Measurements from ENCODE around the gene YWHAB. TPM values are rescaled to one million over a fixed set of nuclear protein-coding genes. Genes with fewer than 3 reads are reported as not detected.
"Not testable (repeated sequence)": the region's sequence is repeated elsewhere in the genome, so short reads cannot be mapped to it uniquely, and the experiment has no call there.

The YWHAB gene
- total and polyA plus RNA-seq, 2 donors (not counting 1 experiment from before 2014, with no cell fraction given): 80.3 to 200 TPM

- H3K4me3 ChIP-seq (ENCODE audit: control extremely low read depth in 1 of 5, extremely low read depth in 1 of 5, insufficient read depth in 1 of 5, low read depth in 2 of 5, low read length in 4 of 5): no peak overlapping the region
- H3K27ac ChIP-seq (ENCODE audit: low read length in 2 of 2): no peak overlapping the region
- ATAC-seq (ENCODE audit: low read depth) (no peak), DNase-seq (no peak)
- peaks cover 0 to under 1% (median 0%) of the 10 kb centered on the region in 3 donors for H3K9me3 ChIP-seq (ENCODE audit: control extremely low read depth in 1 of 3, control insufficient read depth in 2 of 3, insufficient read depth in 1 of 3, low read length in 2 of 3)
- H3K9me3 Mint-ChIP-seq (ENCODE audit: insufficient read depth): no peaks in the 10 kb centered on the region
- H2AFZ ChIP-seq (ENCODE audit: insufficient read depth, low read depth, low read length, poor library complexity, severe bottlenecking): no peak overlapping the region
- H3K27ac Mint-ChIP-seq: no peak overlapping the region
- ChIA-PET POLR2A (interaction anchor here (0.6 kb wide), 1 partner anchor 47 kb away, joined by 3 read pairs; the partner anchor contains the start of gene PABPC1L), CTCF (interaction anchor here (0.7 kb wide), 1 partner anchor 1222 kb away, joined by 5 read pairs; no protein-coding TSS in a partner anchor)
- TF ChIP-seq CTCF (IDR thresholded peaks at IDR 0.05): no peak
- no peak for TF ChIP-seq EZH2 (IDR thresholded peaks at IDR 0.05; ENCODE audit: borderline replicate concordance, insufficient read depth, low read depth, low read length, poor library complexity, severe bottlenecking)
- no peaks in the 10 kb centered on the region for H3K27me3 Mint-ChIP-seq
- no peaks in the 10 kb centered on the region for H4K20me1 ChIP-seq (ENCODE audit: control insufficient read depth, insufficient read depth, low read length, poor library complexity, severe bottlenecking)
- H3K9ac ChIP-seq (ENCODE audit: low read length): no peak overlapping the region
- H3K79me2 ChIP-seq (ENCODE audit: control insufficient read depth, insufficient read depth, low read length): no peaks in the 10 kb centered on the region
- no peak overlapping the region for H3K4me3 Mint-ChIP-seq
- peaks cover 0 to 2% of the 10 kb centered on the region in 2 donors for H3K4me1 ChIP-seq (ENCODE audit: control insufficient read depth in 2 of 2, insufficient read depth in 2 of 2, low read length in 2 of 2)
- peaks cover 3% of the 10 kb centered on the region for H3K4me1 Mint-ChIP-seq
- peaks cover 0 to 2% (median 0%) of the 10 kb centered on the region in 4 experiments for H3K27me3 ChIP-seq (replicated peaks in 1 of 4; ENCODE audit: control extremely low read depth in 1 of 4, control insufficient read depth in 3 of 4, insufficient read depth in 4 of 4, low read length in 3 of 4)
- no peak overlapping the region for H3K4me2 ChIP-seq (replicated peaks; ENCODE audit: low read depth, low read length, poor library complexity, severe bottlenecking)
- no peaks in the 10 kb centered on the region for H3K36me3 ChIP-seq (replicated peaks in 1 of 2; ENCODE audit: control extremely low read depth in 1 of 2, control insufficient read depth in 1 of 2, extremely low read depth in 1 of 2, insufficient read depth in 2 of 2, low read length in 1 of 2)
- intact Hi-C loops (cut with micrococcal nuclease): no loop called here
- WGBS (ENCODE audit: insufficient coverage): 81% methylated on average over 1 of the region's 2 CpGs
These were observed 23.2 kb upstream of the YWHAB start for GRCh38 chr20:44862286-44862685.

GRCh38 chr20:44863365-44864084 is 22.0 kb upstream of the YWHAB start:
- H3K9me3 ChIP-seq (ENCODE audit: control extremely low read depth in 1 of 3, control insufficient read depth in 2 of 3, insufficient read depth in 1 of 3, low read length in 2 of 3); H3K27ac ChIP-seq (ENCODE audit: low read length in 2 of 2); H3K4me3 Mint-ChIP-seq; H3K9ac ChIP-seq (ENCODE audit: low read length); DNase-seq; H3K4me1 ChIP-seq (ENCODE audit: control insufficient read depth in 2 of 2, insufficient read depth in 2 of 2, low read length in 2 of 2); H3K4me3 ChIP-seq (ENCODE audit: control extremely low read depth in 1 of 5, extremely low read depth in 1 of 5, insufficient read depth in 1 of 5, low read depth in 2 of 5, low read length in 4 of 5); ATAC-seq (ENCODE audit: low read depth); H2AFZ ChIP-seq (ENCODE audit: insufficient read depth, low read depth, low read length, poor library complexity, severe bottlenecking); H3K79me2 ChIP-seq (ENCODE audit: control insufficient read depth, insufficient read depth, low read length); intact Hi-C loops (cut with micrococcal nuclease); H3K4me2 ChIP-seq (replicated peaks; ENCODE audit: low read depth, low read length, poor library complexity, severe bottlenecking); H3K27ac Mint-ChIP-seq; H3K36me3 ChIP-seq (replicated peaks in 1 of 2; ENCODE audit: control extremely low read depth in 1 of 2, control insufficient read depth in 1 of 2, extremely low read depth in 1 of 2, insufficient read depth in 2 of 2, low read length in 1 of 2); H3K4me1 Mint-ChIP-seq; POLR2A ChIA-PET; H4K20me1 ChIP-seq (ENCODE audit: control insufficient read depth, insufficient read depth, low read length, poor library complexity, severe bottlenecking); H3K27me3 ChIP-seq (replicated peaks in 1 of 4; ENCODE audit: control extremely low read depth in 1 of 4, control insufficient read depth in 3 of 4, insufficient read depth in 4 of 4, low read length in 3 of 4); H3K27me3 Mint-ChIP-seq; H3K9me3 Mint-ChIP-seq (ENCODE audit: insufficient read depth): not testable (repeated sequence)
- WGBS (ENCODE audit: insufficient coverage): 86% methylated on average over 2 of the region's 4 CpGs
- CTCF ChIA-PET: interaction anchor here (0.7 to 1.1 kb wide), 3 partner anchors 13 to 178 kb away, joined by 3 to 7 read pairs (median 3); no protein-coding TSS in a partner anchor

GRCh38 chr20:44864493-44864892 is 21.0 kb upstream of the YWHAB start:
- intact Hi-C loops (cut with micrococcal nuclease); H3K36me3 ChIP-seq (replicated peaks in 1 of 2; ENCODE audit: control extremely low read depth in 1 of 2, control insufficient read depth in 1 of 2, extremely low read depth in 1 of 2, insufficient read depth in 2 of 2, low read length in 1 of 2); H3K4me2 ChIP-seq (replicated peaks; ENCODE audit: low read depth, low read length, poor library complexity, severe bottlenecking); H3K9ac ChIP-seq (ENCODE audit: low read length); H3K4me3 ChIP-seq (ENCODE audit: control extremely low read depth in 1 of 5, extremely low read depth in 1 of 5, insufficient read depth in 1 of 5, low read depth in 2 of 5, low read length in 4 of 5); H3K9me3 Mint-ChIP-seq (ENCODE audit: insufficient read depth); H3K4me1 ChIP-seq (ENCODE audit: control insufficient read depth in 2 of 2, insufficient read depth in 2 of 2, low read length in 2 of 2); H3K27me3 ChIP-seq (replicated peaks in 1 of 4; ENCODE audit: control extremely low read depth in 1 of 4, control insufficient read depth in 3 of 4, insufficient read depth in 4 of 4, low read length in 3 of 4); DNase-seq; H3K27ac Mint-ChIP-seq; H3K79me2 ChIP-seq (ENCODE audit: control insufficient read depth, insufficient read depth, low read length); H3K4me3 Mint-ChIP-seq; H4K20me1 ChIP-seq (ENCODE audit: control insufficient read depth, insufficient read depth, low read length, poor library complexity, severe bottlenecking); H2AFZ ChIP-seq (ENCODE audit: insufficient read depth, low read depth, low read length, poor library complexity, severe bottlenecking); H3K4me1 Mint-ChIP-seq; POLR2A ChIA-PET; ATAC-seq (ENCODE audit: low read depth); CTCF ChIA-PET; H3K9me3 ChIP-seq (ENCODE audit: control extremely low read depth in 1 of 3, control insufficient read depth in 2 of 3, insufficient read depth in 1 of 3, low read length in 2 of 3); H3K27me3 Mint-ChIP-seq; H3K27ac ChIP-seq (ENCODE audit: low read length in 2 of 2): not testable (repeated sequence)
- 83% methylated on average over 2 of the region's 3 CpGs for WGBS (ENCODE audit: insufficient coverage)

Measured in B cell (primary cell).